ENCODE results near the gene NTNG1. TPM values are rescaled to one million over a fixed set of nuclear protein-coding genes. Genes with fewer than 3 reads are reported as not detected.

NTNG1 gene
- total and polyA plus RNA-seq, 8 donors: 5.7 to 28.0 (median 22.3) TPM

- Histone ChIP-seq H3K4me1 (no peaks in the 10 kb centered on the region), H3K9me3 (no peaks in the 10 kb centered on the region), H3K36me3 (no peaks in the 10 kb centered on the region), H3K27ac (no peak overlapping the region), H3K4me3 (no peak overlapping the region), H3K27me3 (no peaks in the 10 kb centered on the region)
- ATAC-seq (no peak), DNase-seq (no peak)
- TF ChIP-seq CTCF (IDR thresholded peaks at IDR 0.05): no peak
- intact Hi-C loops (cut with DNase I): no loop called here
Measured at GRCh38 chr1:107404756-107405155, 263.9 kb downstream of the NTNG1 start.

- TF ChIP-seq CTCF (IDR thresholded peaks at IDR 0.05): no peak
- DNase-seq (no peak), ATAC-seq (peak; percentile 31)
- Histone ChIP-seq H3K4me1 (no peaks in the 10 kb centered on the region), H3K36me3 (no peaks in the 10 kb centered on the region), H3K27me3 (no peaks in the 10 kb centered on the region), H3K27ac (no peak overlapping the region), H3K9me3 (no peaks in the 10 kb centered on the region), H3K4me3 (no peak overlapping the region)
- intact Hi-C loops (cut with DNase I): no loop called here
Measured at GRCh38 chr1:107405236-107405635, 264.4 kb downstream of the NTNG1 start.

DNA sequence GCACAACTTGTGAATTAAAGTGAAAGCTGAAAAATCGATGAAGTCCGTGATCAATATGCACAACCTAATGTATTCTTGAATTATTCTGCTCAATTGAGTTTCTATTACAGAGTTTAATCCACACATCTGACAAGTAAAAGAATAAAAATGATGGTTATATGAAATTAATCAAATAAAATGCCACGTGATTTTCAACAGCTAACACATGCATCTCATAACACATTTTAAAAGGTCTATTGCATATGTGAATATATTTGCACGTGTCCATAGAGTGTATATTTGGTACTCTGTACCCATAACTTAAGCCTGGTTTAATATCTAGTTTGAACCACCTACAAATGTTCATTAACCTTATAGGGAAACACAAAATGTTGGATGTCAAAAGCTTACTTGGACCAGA, 266.2 kb downstream of the NTNG1 start:
- Histone ChIP-seq H3K36me3 (no peaks in the 10 kb centered on the region), H3K9me3 (no peaks in the 10 kb centered on the region), H3K4me3 (no peak overlapping the region), H3K27ac (no peak overlapping the region), H3K4me1 (no peaks in the 10 kb centered on the region), H3K27me3 (no peaks in the 10 kb centered on the region)
- no peak for DNase-seq
- intact Hi-C loops (cut with DNase I): no loop called here
- ATAC-seq: no peak
- TF ChIP-seq CTCF (IDR thresholded peaks at IDR 0.05): no peak

DNA sequence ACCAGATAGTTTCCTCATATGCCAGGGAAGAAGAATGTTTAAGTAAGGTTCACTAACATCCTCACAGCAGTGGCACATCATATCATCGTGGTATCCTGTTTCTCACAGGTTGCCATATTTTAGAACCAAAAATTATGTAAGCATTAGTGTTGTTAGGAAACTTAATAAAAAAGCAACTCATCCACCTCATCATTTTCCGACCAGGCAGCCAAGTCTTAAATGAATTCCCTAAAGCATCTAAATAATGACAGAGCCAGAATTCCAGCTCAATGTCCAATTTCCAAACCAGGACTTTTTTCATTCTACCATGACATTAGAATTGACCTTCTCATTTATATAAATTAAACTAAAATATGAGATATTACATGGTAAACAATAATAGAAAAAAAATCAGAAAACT, 272.7 kb downstream of the NTNG1 start:
- ATAC-seq (no peak), DNase-seq (no peak)
- Histone ChIP-seq H3K27me3 (no peaks in the 10 kb centered on the region), H3K4me3 (no peak overlapping the region), H3K9me3 (no peaks in the 10 kb centered on the region), H3K36me3 (no peaks in the 10 kb centered on the region), H3K4me1 (no peaks in the 10 kb centered on the region), H3K27ac (no peak overlapping the region)
- intact Hi-C loops (cut with DNase I): no loop called here
- TF ChIP-seq CTCF (IDR thresholded peaks at IDR 0.05): no peak

DNA sequence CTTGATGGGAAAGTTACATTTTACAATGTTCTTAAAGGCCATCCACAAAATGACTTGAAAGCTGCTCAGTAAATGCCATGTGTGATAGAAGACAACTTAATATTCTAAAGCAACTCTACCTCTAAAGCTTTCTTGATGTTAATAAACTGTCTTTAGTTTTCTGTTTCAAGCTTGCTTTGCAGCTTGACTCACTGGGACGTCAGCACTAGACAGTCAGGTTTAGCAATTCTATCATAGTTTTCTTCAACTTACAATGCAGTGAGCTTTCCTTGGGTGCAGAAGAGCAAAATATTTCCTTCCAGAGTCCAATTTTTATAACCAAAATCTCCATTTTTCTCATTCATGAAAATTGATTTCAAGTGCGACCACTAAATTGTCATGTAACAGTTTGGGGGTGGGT, 273.1 kb downstream of the NTNG1 start:
- DNase-seq: no peak
- Histone ChIP-seq H3K27me3 (no peaks in the 10 kb centered on the region), H3K4me1 (no peaks in the 10 kb centered on the region), H3K27ac (no peak overlapping the region), H3K9me3 (no peaks in the 10 kb centered on the region), H3K4me3 (no peak overlapping the region), H3K36me3 (no peaks in the 10 kb centered on the region)
- no peak for TF ChIP-seq CTCF (IDR thresholded peaks at IDR 0.05)
- intact Hi-C loops (cut with DNase I): no loop called here
- ATAC-seq: no peak
